Osteoblast (primary cell): Measurements from ENCODE around the gene NTM. TPM values are rescaled to one million over a fixed set of nuclear protein-coding genes. Genes with fewer than 3 reads are reported as not detected.

Experiments
- DNase-seq: peaks from one replicate; pipeline ENCODE4 v3.0.0; 2011; ENCODE audit warnings: low spot score, mixed read lengths; ENCODE audit not compliant: insufficient read length; ENCODE audit errors: missing footprints
- H2AFZ ChIP-seq: 2 replicates; pipeline ENCODE4 v1.6.0; 2011; ENCODE audit warnings: mild to moderate bottlenecking, low read length
- H3K27ac ChIP-seq: 2 replicates; pipeline ENCODE4 v1.5.1; 2011; ENCODE audit warnings: mild to moderate bottlenecking, low read depth, low read length, moderate library complexity
- H3K27me3 ChIP-seq: 2 replicates; pipeline ENCODE4 v1.6.0; 2012; ENCODE audit warnings: mild to moderate bottlenecking, control low read depth, inconsistent platforms, low read length, moderate library complexity; ENCODE audit not compliant: insufficient read depth
- H3K36me3 ChIP-seq: 2 replicates; pipeline ENCODE4 v1.5.1; 2011; ENCODE audit warnings: mild to moderate bottlenecking, low read length, control low read depth, moderate library complexity; ENCODE audit not compliant: insufficient read depth
- H3K4me1 ChIP-seq: 2 replicates; pipeline ENCODE4 v1.5.1; 2011; ENCODE audit warnings: mild to moderate bottlenecking, low read length, control low read depth, moderate library complexity; ENCODE audit not compliant: insufficient read depth
- H3K4me2 ChIP-seq: 2 replicates; pipeline ENCODE4 v1.6.0; 2011; ENCODE audit warnings: mild to moderate bottlenecking, low read length; ENCODE audit not compliant: insufficient read depth
- H3K4me3 ChIP-seq: fragments of 200-600 bp; sonication (generic); 3 replicates; pipeline ENCODE4 v1.5.1; 2012; ENCODE audit warnings: mild to moderate bottlenecking, low read length, inconsistent platforms; ENCODE audit not compliant: insufficient read depth
- H3K79me2 ChIP-seq: 2 replicates; pipeline ENCODE4 v1.6.0; 2012; ENCODE audit warnings: mild to moderate bottlenecking, low read length, control low read depth, inconsistent platforms; ENCODE audit not compliant: insufficient read depth
- H3K9me3 ChIP-seq: 2 replicates; pipeline ENCODE4 v1.5.1; 2011; ENCODE audit warnings: low read depth, low read length, control low read depth
- H4K20me1 ChIP-seq: 2 replicates; pipeline ENCODE4 v1.6.0; 2012; ENCODE audit warnings: mild to moderate bottlenecking, low read length, control low read depth; ENCODE audit not compliant: insufficient read depth
- total RNA-seq: library from RNA; depleted of rRNA; stranded (reverse); fragments of >200 nt; gene quantifications from 2 replicates; pipeline ENCODE4 v1.2.3, GENCODE V29; 2012
- TF ChIP-seq, protein P1 (sequence below): IDR thresholded peaks from 2 replicates; pipeline ENCODE4 v1.5.1; 2011; ENCODE audit warnings: mild to moderate bottlenecking, low read depth, low read length, moderate library complexity; ENCODE audit errors: extremely low read depth

NTM gene
- total RNA-seq, 1 donor, result 48.1 TPM

DNA sequence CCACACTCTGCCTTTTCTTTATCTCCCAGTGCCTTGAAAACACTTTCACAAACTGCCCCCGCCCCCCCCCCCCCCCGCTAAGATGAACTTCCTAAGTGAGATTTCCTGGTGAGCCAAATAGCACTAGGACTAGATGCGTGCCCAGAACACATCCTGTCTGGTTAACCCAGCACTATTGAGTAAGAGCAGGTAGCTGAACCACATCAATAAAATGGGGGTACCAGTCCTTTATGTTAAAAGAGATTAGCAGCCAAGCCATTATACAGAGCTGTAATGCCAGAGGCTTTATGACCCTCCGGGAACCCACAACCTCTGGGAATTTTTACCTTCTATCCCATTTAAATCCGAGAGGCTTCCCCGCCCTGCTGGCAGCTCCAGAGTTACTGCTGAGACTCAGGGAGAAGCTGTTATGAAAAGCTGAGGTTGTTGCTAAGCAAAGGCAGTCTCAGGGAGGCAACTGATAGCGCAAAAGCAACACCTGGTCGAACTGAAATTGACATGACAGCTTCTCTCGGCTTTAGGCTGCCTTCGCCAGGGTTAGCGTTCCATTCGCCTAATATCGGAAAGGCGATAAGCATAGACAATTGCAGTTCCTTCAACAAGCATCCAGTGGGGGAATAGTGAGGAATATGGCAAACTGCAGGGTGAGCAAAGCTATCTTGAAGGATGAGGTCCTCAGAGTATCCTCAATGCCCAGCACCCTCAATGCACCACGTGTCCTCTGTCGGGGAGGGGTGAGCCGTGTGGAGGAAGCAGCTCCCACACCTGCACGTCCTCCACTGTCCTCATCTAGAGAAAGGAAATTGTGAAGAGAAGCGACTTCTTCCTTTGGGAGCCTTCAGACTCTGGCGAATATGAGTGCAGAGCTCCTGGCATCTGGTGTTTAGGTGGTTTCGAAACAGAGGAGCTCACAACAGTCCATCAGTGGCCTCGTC, 977.0 kb downstream of the NTM start:
- Histone ChIP-seq H3K79me2 (no peaks in the 10 kb centered on the region), H3K4me1 (peaks cover 8% of the 10 kb centered on the region), H2AFZ (no peak overlapping the region), H3K36me3 (no peaks in the 10 kb centered on the region), H3K27ac (no peak overlapping the region), H3K4me3 (no peak overlapping the region), H3K9me3 (no peaks in the 10 kb centered on the region), H4K20me1 (no peaks in the 10 kb centered on the region), H3K27me3 (peaks cover 10% of the 10 kb centered on the region), H3K4me2 (no peak overlapping the region)
- TF ChIP-seq, protein P1, sequence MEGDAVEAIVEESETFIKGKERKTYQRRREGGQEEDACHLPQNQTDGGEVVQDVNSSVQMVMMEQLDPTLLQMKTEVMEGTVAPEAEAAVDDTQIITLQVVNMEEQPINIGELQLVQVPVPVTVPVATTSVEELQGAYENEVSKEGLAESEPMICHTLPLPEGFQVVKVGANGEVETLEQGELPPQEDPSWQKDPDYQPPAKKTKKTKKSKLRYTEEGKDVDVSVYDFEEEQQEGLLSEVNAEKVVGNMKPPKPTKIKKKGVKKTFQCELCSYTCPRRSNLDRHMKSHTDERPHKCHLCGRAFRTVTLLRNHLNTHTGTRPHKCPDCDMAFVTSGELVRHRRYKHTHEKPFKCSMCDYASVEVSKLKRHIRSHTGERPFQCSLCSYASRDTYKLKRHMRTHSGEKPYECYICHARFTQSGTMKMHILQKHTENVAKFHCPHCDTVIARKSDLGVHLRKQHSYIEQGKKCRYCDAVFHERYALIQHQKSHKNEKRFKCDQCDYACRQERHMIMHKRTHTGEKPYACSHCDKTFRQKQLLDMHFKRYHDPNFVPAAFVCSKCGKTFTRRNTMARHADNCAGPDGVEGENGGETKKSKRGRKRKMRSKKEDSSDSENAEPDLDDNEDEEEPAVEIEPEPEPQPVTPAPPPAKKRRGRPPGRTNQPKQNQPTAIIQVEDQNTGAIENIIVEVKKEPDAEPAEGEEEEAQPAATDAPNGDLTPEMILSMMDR, result no peak
- no peak for DNase-seq

DNA sequence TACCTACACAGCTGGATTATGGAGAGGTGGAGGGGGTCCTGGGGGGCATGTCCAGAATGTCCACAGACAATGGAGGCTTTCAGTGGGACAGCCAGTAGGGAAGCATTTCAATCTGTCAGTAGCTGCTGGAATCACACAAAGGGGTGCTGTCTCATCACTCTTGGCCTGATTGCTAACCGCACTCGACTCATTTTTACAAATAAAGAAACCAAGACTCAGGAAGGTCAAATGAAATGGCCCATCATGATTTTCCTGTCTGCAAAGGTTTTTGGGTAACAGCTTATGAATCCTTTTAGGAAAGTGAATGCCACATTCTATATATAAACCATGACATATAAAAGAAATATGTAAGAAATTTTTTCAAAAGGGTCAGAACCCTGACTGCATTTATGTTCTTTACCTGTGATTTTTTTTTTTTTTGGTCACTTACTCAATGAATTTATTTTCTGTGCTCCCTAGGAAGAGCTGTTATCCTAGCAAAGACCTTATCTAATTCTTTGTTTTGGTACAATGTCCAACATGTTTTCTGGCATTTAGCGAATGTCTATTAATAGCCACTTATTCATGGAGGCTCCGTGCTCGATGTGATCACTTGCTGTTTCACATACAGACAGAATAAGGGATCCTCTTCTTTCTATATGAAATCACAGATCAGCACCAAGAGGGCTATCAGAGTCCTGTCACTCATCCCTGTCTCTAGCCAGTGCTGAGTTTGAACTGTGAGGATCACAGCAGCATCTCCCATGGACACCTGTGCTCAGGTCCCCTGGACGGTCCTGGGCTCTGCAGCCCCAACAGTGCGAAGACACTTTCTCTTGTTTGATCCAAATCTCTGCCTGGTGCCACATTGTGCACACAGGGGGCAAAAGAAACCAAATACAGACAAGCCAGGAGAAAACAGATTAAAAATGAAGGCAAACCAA, 979.7 kb downstream of the NTM start:
- no peak for DNase-seq
- Histone ChIP-seq H3K79me2 (no peaks in the 10 kb centered on the region), H4K20me1 (no peaks in the 10 kb centered on the region), H3K27me3 (peaks cover 13% of the 10 kb centered on the region), H3K4me3 (no peak overlapping the region), H3K9me3 (no peaks in the 10 kb centered on the region), H3K4me1 (peaks cover 8% of the 10 kb centered on the region), H2AFZ (no peak overlapping the region), H3K4me2 (no peak overlapping the region), H3K27ac (no peak overlapping the region), H3K36me3 (no peaks in the 10 kb centered on the region)
- TF ChIP-seq, protein P1, result no peak

DNA sequence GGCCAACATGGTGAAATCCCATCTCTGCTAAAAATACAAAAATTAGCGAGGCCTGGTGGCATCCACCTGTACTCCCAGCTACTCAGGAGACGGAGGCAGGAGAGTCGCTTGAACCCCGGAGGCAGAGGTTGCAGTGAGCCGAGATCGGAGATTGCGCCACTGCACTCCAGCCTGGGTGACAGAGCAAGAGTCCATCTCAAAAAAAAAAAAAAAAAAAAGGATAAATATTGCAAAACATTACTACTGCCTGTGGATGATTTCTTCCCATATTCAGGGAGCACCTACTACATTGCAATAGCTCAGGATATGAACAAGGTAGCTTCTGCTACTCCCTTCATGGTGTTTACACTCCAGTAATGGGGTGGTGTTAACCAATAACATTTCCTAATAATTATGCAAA, 980.6 kb downstream of the NTM start:
- peaks cover 17% of the 10 kb centered on the region for H3K27me3 ChIP-seq
- no peaks in the 10 kb centered on the region for H4K20me1 ChIP-seq
- no peaks in the 10 kb centered on the region for H3K9me3 ChIP-seq
- H2AFZ ChIP-seq, result no peak overlapping the region
- no peaks in the 10 kb centered on the region for H3K36me3 ChIP-seq
- no peak overlapping the region for H3K4me3 ChIP-seq
- H3K27ac ChIP-seq, result no peak overlapping the region
- TF ChIP-seq, protein P1, result no peak
- H3K4me1 ChIP-seq, result peaks cover 8% of the 10 kb centered on the region
- no peak for DNase-seq
- H3K4me2 ChIP-seq, result no peak overlapping the region
- H3K79me2 ChIP-seq, result no peaks in the 10 kb centered on the region
